Naive thymus-derived CD4-positive, alpha-beta T cell (primary cell): ENCODE measurements around the gene FAM118A. TPM values are rescaled to one million over a fixed set of nuclear protein-coding genes. Genes with fewer than 3 reads are reported as not detected.

Source experiments
- ATAC-seq: fragments of 150-1000 bp; cut with Tn5 transposase; 2 replicates; pipeline ENCODE4 v1.10.0; 2021; ENCODE audit warnings: mild to moderate bottlenecking, moderate library complexity
- CTCF ChIA-PET: fragments of 350-600 bp; sonication (Branson Sonifier 250); formaldehyde crosslinking; loops from one replicate; lab custom pipeline; 2021; ENCODE audit warnings: antibody characterized with exemption; lab: Charles Lee
- POLR2A ChIA-PET: fragments of 350-600 bp; sonication (Branson Sonifier 250); formaldehyde crosslinking; loops from one replicate; lab custom pipeline; 2021; ENCODE audit warnings: antibody characterized with exemption, inconsistent platforms; lab: Charles Lee
- DNase-seq, 9 donors: peaks; one replicate each; pipeline versions ENCODE4 v3.0.0 to v3.0.0-alpha.2; 2020 to 2022; ENCODE audit warnings: mixed read lengths in 1 of 9
- H3K27ac ChIP-seq: one replicate; pipeline ENCODE4 v1.7.0; 2013; ENCODE audit warnings: mild to moderate bottlenecking, low read depth, low read length, moderate library complexity
- H3K27me3 ChIP-seq, 2 donors: one replicate each; pipeline ENCODE4 v1.7.0; 2013; ENCODE audit warnings: low read length in 2 of 2, mild to moderate bottlenecking in 2 of 2, moderate library complexity in 2 of 2; ENCODE audit not compliant: control insufficient read depth in 2 of 2, insufficient read depth in 2 of 2
- H3K36me3 ChIP-seq, 3 experiments: 1 replicate in 2 of 3; 2 replicates in 1 of 3; pipeline ENCODE4 v1.7.0; 2013; ENCODE audit warnings: low read length in 3 of 3, mild to moderate bottlenecking in 3 of 3, moderate library complexity in 1 of 3; ENCODE audit not compliant: insufficient read depth in 3 of 3, control insufficient read depth in 2 of 3
- H3K4me1 ChIP-seq, 2 donors: one replicate each; pipeline ENCODE4 v1.7.0; 2013; ENCODE audit warnings: low read length in 2 of 2, mild to moderate bottlenecking in 2 of 2, moderate library complexity in 1 of 2; ENCODE audit not compliant: control insufficient read depth in 2 of 2, insufficient read depth in 2 of 2
- H3K4me3 ChIP-seq: 2 replicates; pipeline ENCODE4 v1.7.0; 2013; ENCODE audit warnings: mild to moderate bottlenecking, low read length
- H3K9me3 ChIP-seq, 3 experiments: 1 replicate in 2 of 3; 2 replicates in 1 of 3; pipeline ENCODE4 v1.7.0; 2013; ENCODE audit warnings: low read length in 3 of 3; ENCODE audit not compliant: control insufficient read depth in 2 of 3
- H3K27ac Mint-ChIP-seq, 9 donors: one replicate each; pipeline ENCODE4 v1.8.0; 2020 to 2022; ENCODE audit warnings: mixed read lengths in 9 of 9, mild to moderate bottlenecking in 8 of 9, moderate library complexity in 5 of 9, inconsistent platforms in 2 of 9
- H3K27me3 Mint-ChIP-seq, 5 donors: one replicate each; pipeline ENCODE4 v1.8.0; 2021 to 2022; ENCODE audit warnings: mixed read lengths in 5 of 5, mild to moderate bottlenecking in 1 of 5
- H3K36me3 Mint-ChIP-seq, 5 donors: one replicate each; pipeline ENCODE4 v1.8.0; 2020 to 2022; ENCODE audit warnings: mixed read lengths in 5 of 5, mild to moderate bottlenecking in 3 of 5, inconsistent platforms in 1 of 5
- H3K4me1 Mint-ChIP-seq, 7 donors: one replicate each; pipeline ENCODE4 v1.8.0; 2020 to 2022; ENCODE audit warnings: mixed read lengths in 7 of 7, mild to moderate bottlenecking in 3 of 7, inconsistent platforms in 1 of 7
- H3K4me3 Mint-ChIP-seq, 10 donors: one replicate each; pipeline ENCODE4 v1.8.0; 2020 to 2022; ENCODE audit warnings: mild to moderate bottlenecking in 10 of 10, mixed read lengths in 10 of 10, moderate library complexity in 6 of 10, inconsistent platforms in 2 of 10
- H3K9me3 Mint-ChIP-seq, 11 donors: one replicate each; pipeline ENCODE4 v1.8.0; 2020 to 2022; ENCODE audit warnings: mixed read lengths in 11 of 11, mild to moderate bottlenecking in 4 of 11, inconsistent platforms in 1 of 11, moderate library complexity in 1 of 11
- intact Hi-C, 2 donors: fragments of 100-400 bp; cut with micrococcal nuclease; formaldehyde crosslinking; loops; one replicate each; pipeline ENCODE4 v1.15.1; 2023
- polyA plus RNA-seq, 2 donors: library from polyadenylated mRNA; unstranded; fragments of 300-500 nt; fragmentation: Illumina TruSeq; gene quantifications; one replicate each; pipeline ENCODE4 v1.2.3, GENCODE V29; 2021
- total RNA-seq, 6 experiments: library from RNA in 5 of 6; stranded (reverse) in 5 of 6; gene quantifications; 1 replicate in 5 of 6; 2 replicates in 1 of 6; pipeline ENCODE4 v1.2.3 and lab custom pipeline; 2021 to 2026

Gene FAM118A
- total and polyA plus RNA-seq, 7 experiments from 2014 or later, result 54.0 to 216 (median 109) TPM

- POLR2A ChIA-PET, result interaction anchor here (1.0 kb wide), 1 partner anchor 59 kb away, joined by 3 read pairs; no protein-coding TSS in a partner anchor
- intact Hi-C loops, result no loop called here
- Mint-ChIP-seq H3K9me3 (no peaks in the 10 kb centered on the region), H3K36me3 (no peaks in the 10 kb centered on the region), H3K27ac (no peak overlapping the region), H3K27me3 (peaks cover 0 to 13% (median 0%) of the 10 kb centered on the region in 5 donors), H3K4me3 (no peak overlapping the region), H3K4me1 (peaks cover 0 to 4% (median 0%) of the 10 kb centered on the region in 7 donors)
- no peak overlapping the region for H3K4me3 ChIP-seq
- H3K36me3 ChIP-seq, result no peaks in the 10 kb centered on the region
- H3K27me3 ChIP-seq, result no peaks in the 10 kb centered on the region
- DNase-seq (no peak), ATAC-seq (no peak)
- H3K27ac ChIP-seq, result no peak overlapping the region
- no peaks in the 10 kb centered on the region for H3K4me1 ChIP-seq
- CTCF ChIA-PET, result interaction anchor here (1.1 kb wide), 1 partner anchor 18 kb away, joined by 3 read pairs; no protein-coding TSS in a partner anchor
- no peaks in the 10 kb centered on the region for H3K9me3 ChIP-seq
Observed at GRCh38 chr22:45376009-45376408, 66.3 kb downstream of the FAM118A start.

GRCh38 chr22:45376703-45377102, 67.0 kb downstream of the FAM118A start:
- H3K9me3 Mint-ChIP-seq, result no peaks in the 10 kb centered on the region
- intact Hi-C loops, result no loop called here
- DNase-seq (no peak), ATAC-seq (peak; percentile 56)
- Histone ChIP-seq H3K36me3 (no peaks in the 10 kb centered on the region), H3K9me3 (no peaks in the 10 kb centered on the region), H3K27ac (no peak overlapping the region), H3K4me1 (no peaks in the 10 kb centered on the region), H3K27me3 (no peaks in the 10 kb centered on the region), H3K4me3 (no peak overlapping the region)
- H3K4me3 Mint-ChIP-seq, result no peak overlapping the region
- H3K36me3 Mint-ChIP-seq, result no peaks in the 10 kb centered on the region
- H3K4me1 Mint-ChIP-seq, result peaks cover 0 to 4% (median 0%) of the 10 kb centered on the region in 7 donors
- peaks cover 0 to 13% (median 0%) of the 10 kb centered on the region in 5 donors for H3K27me3 Mint-ChIP-seq
- no peak overlapping the region for H3K27ac Mint-ChIP-seq
- ChIA-PET CTCF (interaction anchor here (1.1 kb wide), 1 partner anchor 19 kb away, joined by 3 read pairs; no protein-coding TSS in a partner anchor), POLR2A (no interaction called here)

- intact Hi-C loops, result no loop called here
- no peak for ATAC-seq
- CTCF ChIA-PET, result interaction anchor here (0.5 kb wide), 1 partner anchor 1998 kb away, joined by 3 read pairs; no protein-coding TSS in a partner anchor
Observed at GRCh38 chr22:45381348-45381747, 71.6 kb downstream of the FAM118A start.

GRCh38 chr22:45389546-45389945, 79.8 kb downstream of the FAM118A start:
- Histone ChIP-seq H3K36me3 (no peaks in the 10 kb centered on the region), H3K27ac (no peak overlapping the region), H3K4me3 (no peak overlapping the region), H3K9me3 (no peaks in the 10 kb centered on the region), H3K27me3 (peaks cover 2 to 4% of the 10 kb centered on the region in 2 donors), H3K4me1 (no peaks in the 10 kb centered on the region)
- Mint-ChIP-seq H3K9me3 (no peaks in the 10 kb centered on the region), H3K27ac (no peak overlapping the region), H3K27me3 (peaks cover 0 to 28% (median 9%) of the 10 kb centered on the region in 5 donors), H3K36me3 (no peaks in the 10 kb centered on the region), H3K4me1 (no peaks in the 10 kb centered on the region), H3K4me3 (no peak overlapping the region)
- ChIA-PET CTCF (no interaction called here), POLR2A (interaction anchor here (0.7 kb wide), 1 partner anchor 1842 kb away, joined by 4 read pairs; no protein-coding TSS in a partner anchor)
- intact Hi-C loops, result no loop called here
- DNase-seq (no peak), ATAC-seq (no peak)

More at GRCh38 chr22:45381348-45381747, 71.6 kb downstream of the FAM118A start:
- Histone ChIP-seq H3K9me3 (no peaks in the 10 kb centered on the region), H3K4me3 (no peak overlapping the region), H3K36me3 (no peaks in the 10 kb centered on the region), H3K4me1 (no peaks in the 10 kb centered on the region), H3K27me3 (peaks cover 2 to 4% of the 10 kb centered on the region in 2 donors), H3K27ac (no peak overlapping the region)
- POLR2A ChIA-PET, result no interaction called here
- Mint-ChIP-seq H3K9me3 (no peaks in the 10 kb centered on the region), H3K27ac (no peak overlapping the region), H3K4me3 (no peak overlapping the region), H3K27me3 (peaks cover 0 to 23% (median 0%) of the 10 kb centered on the region in 5 donors), H3K4me1 (peaks cover 0 to 1% (median 0%) of the 10 kb centered on the region in 7 donors), H3K36me3 (no peaks in the 10 kb centered on the region)
- no peak for DNase-seq

Other genes starting within 250 kb of the FAM118A start
- gene NUP50, start 146.0 kb upstream of the FAM118A start, total RNA-seq, result 100 to 1,000 TPM; 107 to 151 (median 130) TPM
- 10 to 100 TPM; 50.6 to 91.4 TPM for gene NUP50, start 146.0 kb upstream of the FAM118A start, polyA plus RNA-seq
- 10 to 100 TPM; 13.2 to 58.2 (median 27.9) TPM for gene KIAA0930, start 69.0 kb upstream of the FAM118A start, total RNA-seq
- 1 to 10 TPM; 2.3 to 2.5 TPM for gene KIAA0930, start 69.0 kb upstream of the FAM118A start, polyA plus RNA-seq
- gene UPK3A, start 25.0 kb upstream of the FAM118A start, total RNA-seq, result under 1 TPM in 1 of 5 experiments, not detected in 4; 0.61 TPM
- gene UPK3A, start 25.0 kb upstream of the FAM118A start, polyA plus RNA-seq, result under 1 TPM in 1 of 2 donors, not detected in 1; 0.25 TPM
- under 1 TPM in 2 of 5 experiments, not detected in 3; 0.11 to 0.70 TPM for gene SMC1B, start 103.7 kb downstream of the FAM118A start, total RNA-seq
- gene SMC1B, start 103.7 kb downstream of the FAM118A start, polyA plus RNA-seq, result not detected
- gene RIBC2, start 103.8 kb downstream of the FAM118A start, total RNA-seq, result 1 to 10 TPM in 2 of 5 experiments, under 1 TPM in 1, not detected in 2; 0.59 to 9.5 (median 1.4) TPM
- not detected for gene RIBC2, start 103.8 kb downstream of the FAM118A start, polyA plus RNA-seq
- 1 to 10 TPM in 1 of 5 experiments, under 1 TPM in 1, not detected in 3; 0.11 to 1.1 TPM for gene FBLN1, start 192.9 kb downstream of the FAM118A start, total RNA-seq
- not detected for gene FBLN1, start 192.9 kb downstream of the FAM118A start, polyA plus RNA-seq